ENCODE results near the gene NPSR1. TPM values are rescaled to one million over a fixed set of nuclear protein-coding genes. Genes with fewer than 3 reads are reported as not detected.
"Not testable (repeated sequence)": the region's sequence is repeated elsewhere in the genome, so short reads cannot be mapped to it uniquely, and the experiment has no call there.

The NPSR1 gene
- total RNA-seq, 2 donors from 2014 or later: not detected

DNA sequence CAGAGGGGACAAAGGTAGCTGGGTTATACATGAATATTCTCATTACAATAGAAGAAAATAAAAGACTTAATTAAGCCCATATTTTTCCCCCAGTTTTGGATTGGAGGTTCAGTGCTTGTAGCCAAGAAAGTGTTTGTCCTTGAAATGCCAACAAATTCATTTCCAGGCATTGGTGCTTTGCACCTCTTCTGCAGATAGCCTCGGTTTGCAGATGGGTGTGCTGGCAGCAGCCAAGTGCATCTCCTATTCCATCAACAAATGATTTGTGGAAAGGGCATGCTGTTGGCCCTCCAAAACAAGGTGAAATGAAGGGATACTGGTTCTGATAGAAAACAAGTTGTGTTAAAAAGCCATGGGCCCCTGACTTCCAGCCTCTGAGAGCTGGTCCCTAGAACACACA is 192.0 kb downstream of the NPSR1 start:
- H3K4me3 ChIP-seq: no peak overlapping the region
- no peaks in the 10 kb centered on the region for H3K36me3 ChIP-seq
- no peaks in the 10 kb centered on the region for H3K4me1 ChIP-seq (replicated peaks)
- no peaks in the 10 kb centered on the region for H3K27me3 ChIP-seq (replicated peaks; ENCODE audit: insufficient read depth)
- WGBS: 26% methylated on average over 1 of the region's 1 CpG
- H3K9me3 ChIP-seq: no peaks in the 10 kb centered on the region
- no peak overlapping the region for H3K27ac ChIP-seq
- intact Hi-C loops (cut with DNase I): no loop called here
- no peak for TF ChIP-seq POLR2AphosphoS5 (IDR thresholded peaks at IDR 0.05)
- TF ChIP-seq POLR2A (IDR thresholded peaks at IDR 0.05): no peak
- no peak for TF ChIP-seq CTCF (IDR thresholded peaks at IDR 0.05)
- DNase-seq (ENCODE audit: low spot score): no peak

DNA sequence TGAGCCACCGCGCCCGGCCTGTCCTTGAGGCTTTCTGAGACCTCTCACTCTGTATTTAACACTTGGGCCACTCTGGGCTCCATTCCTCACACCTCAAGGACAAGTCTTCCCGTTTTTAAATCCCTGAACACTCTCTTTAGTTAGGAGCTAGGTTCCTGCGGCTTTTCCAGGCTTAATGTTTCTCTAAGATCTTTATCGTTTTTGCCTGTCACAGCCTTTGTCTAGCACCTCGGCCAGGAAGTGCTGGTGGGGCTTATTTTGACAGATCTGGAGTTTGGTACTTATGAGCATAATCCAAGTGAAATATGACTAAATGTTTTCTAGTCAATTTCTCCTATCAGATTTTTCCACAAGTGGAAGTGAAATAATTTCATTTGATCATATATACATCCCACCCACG is 192.7 kb downstream of the NPSR1 start:
- Histone ChIP-seq H3K27me3 (replicated peaks; ENCODE audit: insufficient read depth) (no peaks in the 10 kb centered on the region), H3K36me3 (no peaks in the 10 kb centered on the region), H3K4me3 (no peak overlapping the region), H3K4me1 (replicated peaks) (no peaks in the 10 kb centered on the region), H3K27ac (no peak overlapping the region), H3K9me3 (no peaks in the 10 kb centered on the region)
- intact Hi-C loops (cut with DNase I): no loop called here
- DNase-seq (ENCODE audit: low spot score): no peak
- 35% methylated on average over 8 of the region's 8 CpGs for WGBS
- TF ChIP-seq POLR2AphosphoS5 (IDR thresholded peaks at IDR 0.05) (no peak), CTCF (IDR thresholded peaks at IDR 0.05) (no peak), POLR2A (IDR thresholded peaks at IDR 0.05) (no peak)

DNA sequence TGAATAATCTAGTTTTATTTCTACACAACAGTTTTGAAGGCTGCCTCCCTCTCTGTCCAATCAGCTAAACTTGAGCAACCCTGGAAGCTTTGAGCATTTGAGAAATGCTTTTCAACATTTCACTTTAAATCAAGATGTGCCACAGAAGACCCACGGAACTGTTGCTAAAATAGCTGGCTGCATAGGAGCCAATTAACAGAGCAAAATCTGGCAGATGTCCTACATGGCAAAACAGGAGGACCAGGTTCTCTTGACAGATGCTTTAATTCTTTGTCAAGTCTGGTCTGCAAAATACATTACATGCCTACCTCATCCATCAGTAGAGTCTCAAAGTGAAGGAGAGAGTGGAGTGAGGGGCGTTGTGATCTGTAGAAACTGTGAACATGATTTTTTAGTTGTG is 193.4 kb downstream of the NPSR1 start:
- Histone ChIP-seq H3K4me1 (replicated peaks) (no peaks in the 10 kb centered on the region), H3K36me3 (no peaks in the 10 kb centered on the region), H3K27ac (no peak overlapping the region), H3K4me3 (no peak overlapping the region), H3K27me3 (replicated peaks; ENCODE audit: insufficient read depth) (no peaks in the 10 kb centered on the region), H3K9me3 (no peaks in the 10 kb centered on the region)
- DNase-seq (ENCODE audit: low spot score): no peak
- TF ChIP-seq CTCF (IDR thresholded peaks at IDR 0.05) (no peak), POLR2A (IDR thresholded peaks at IDR 0.05) (no peak), POLR2AphosphoS5 (IDR thresholded peaks at IDR 0.05) (no peak)
- intact Hi-C loops (cut with DNase I): no loop called here
- WGBS: 28% methylated on average over 2 of the region's 2 CpGs

- H3K36me3 ChIP-seq; H3K9me3 ChIP-seq; DNase-seq (ENCODE audit: low spot score); H3K4me3 ChIP-seq; H3K27ac ChIP-seq; H3K4me1 ChIP-seq (replicated peaks); intact Hi-C loops (cut with DNase I); H3K27me3 ChIP-seq (replicated peaks; ENCODE audit: insufficient read depth): not testable (repeated sequence)
- WGBS: 84% methylated on average over 2 of the region's 2 CpGs
These were observed 200.4 kb downstream of the NPSR1 start for GRCh38 chr7:34858444-34858843.

GRCh38 chr7:34859281-34859680 is 201.3 kb downstream of the NPSR1 start:
- H3K4me3 ChIP-seq; H3K4me1 ChIP-seq (replicated peaks); H3K27me3 ChIP-seq (replicated peaks; ENCODE audit: insufficient read depth); intact Hi-C loops (cut with DNase I); H3K36me3 ChIP-seq; H3K27ac ChIP-seq; DNase-seq (ENCODE audit: low spot score); H3K9me3 ChIP-seq: not testable (repeated sequence)
- WGBS: 96% methylated on average over 1 of the region's 1 CpG

DNA sequence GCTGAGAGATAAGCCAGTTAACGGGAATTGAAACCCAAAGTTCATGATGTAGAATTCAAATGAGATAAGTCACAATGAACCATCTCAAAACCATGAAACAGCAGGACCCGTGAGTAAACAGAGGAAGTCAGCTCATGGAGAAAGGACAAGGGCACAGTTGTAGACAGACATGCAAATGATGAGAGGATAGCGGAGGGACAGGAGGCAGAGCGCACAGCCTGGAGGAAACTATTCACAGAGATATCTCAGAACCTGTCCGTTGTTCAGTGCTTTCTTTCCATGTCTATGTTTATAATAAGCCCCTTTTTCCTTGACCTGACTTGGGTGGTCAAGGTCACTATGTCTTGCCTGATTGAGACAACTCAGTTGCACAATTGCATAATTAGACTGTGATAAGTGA is 208.2 kb downstream of the NPSR1 start:
- intact Hi-C loops (cut with DNase I); H3K27ac ChIP-seq; H3K36me3 ChIP-seq; H3K4me3 ChIP-seq; H3K4me1 ChIP-seq (replicated peaks); DNase-seq (ENCODE audit: low spot score); H3K9me3 ChIP-seq; H3K27me3 ChIP-seq (replicated peaks; ENCODE audit: insufficient read depth): not testable (repeated sequence)
- WGBS: 90% methylated on average over 5 of the region's 5 CpGs

DNA sequence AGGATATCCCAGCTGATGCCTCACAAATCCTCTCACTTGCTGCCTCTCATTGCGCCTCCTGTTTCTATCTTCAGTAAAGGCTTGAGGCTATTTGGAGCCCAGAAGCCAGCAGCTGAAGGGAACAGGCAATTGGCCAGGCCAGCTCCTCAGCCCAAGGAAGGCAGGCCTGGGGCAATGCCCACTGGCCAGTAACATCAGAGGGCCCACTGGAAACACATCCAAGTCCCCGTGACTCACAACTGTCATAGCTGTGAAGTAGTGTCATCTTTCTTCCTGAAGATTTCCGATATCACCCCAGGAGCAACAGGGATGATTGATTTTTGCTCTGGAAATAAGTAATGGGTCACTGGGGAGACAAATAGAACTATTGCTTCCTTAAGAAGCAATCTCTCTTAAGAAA is 209.3 kb downstream of the NPSR1 start:
- H3K36me3 ChIP-seq; intact Hi-C loops (cut with DNase I); H3K9me3 ChIP-seq; H3K27ac ChIP-seq; H3K27me3 ChIP-seq (replicated peaks; ENCODE audit: insufficient read depth); DNase-seq (ENCODE audit: low spot score); H3K4me1 ChIP-seq (replicated peaks); H3K4me3 ChIP-seq: not testable (repeated sequence)
- WGBS: 83% methylated on average over 3 of the region's 3 CpGs

DNA sequence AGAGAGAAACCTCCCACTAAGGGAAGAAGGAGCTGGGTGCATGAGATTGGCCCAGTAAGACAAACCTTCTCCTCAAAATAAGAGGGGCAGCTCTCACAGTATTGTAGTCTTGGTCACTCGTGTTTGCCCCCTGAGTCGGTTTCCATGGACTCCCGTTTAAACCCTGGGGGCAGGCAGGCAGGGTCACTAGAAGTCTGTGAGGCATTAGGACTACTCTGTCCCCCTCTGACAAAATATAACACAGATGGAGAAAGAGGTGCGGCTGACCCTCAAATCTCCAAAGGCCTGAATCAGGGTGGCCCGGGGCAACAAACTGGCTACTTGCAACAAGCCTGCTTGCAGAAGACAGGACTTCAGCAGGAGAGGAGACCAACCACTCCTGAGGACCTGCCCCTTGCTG is 210.6 kb downstream of the NPSR1 start:
- H3K27me3 ChIP-seq (replicated peaks; ENCODE audit: insufficient read depth); H3K9me3 ChIP-seq; H3K4me3 ChIP-seq; intact Hi-C loops (cut with DNase I); DNase-seq (ENCODE audit: low spot score); H3K27ac ChIP-seq; H3K4me1 ChIP-seq (replicated peaks); H3K36me3 ChIP-seq: not testable (repeated sequence)
- 92% methylated on average over 5 of the region's 5 CpGs for WGBS

Measured in prostate gland (tissue), 2 donors.